Measurements from ENCODE around the gene EXT2. TPM values are rescaled to one million over a fixed set of nuclear protein-coding genes. Genes with fewer than 3 reads are reported as not detected.

Gene EXT2
- total and polyA plus RNA-seq, 10 of the 15 experiments (the other 5 are each of a cell fraction or from before 2014, with no cell fraction given), result 3.8 to 31.4 (median 17.9) TPM

GRCh38 chr11:44208976-44209603, 113.6 kb downstream of the EXT2 start (continued):
- TF ChIP-seq, protein P1, sequence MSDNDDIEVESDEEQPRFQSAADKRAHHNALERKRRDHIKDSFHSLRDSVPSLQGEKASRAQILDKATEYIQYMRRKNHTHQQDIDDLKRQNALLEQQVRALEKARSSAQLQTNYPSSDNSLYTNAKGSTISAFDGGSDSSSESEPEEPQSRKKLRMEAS (IDR thresholded peaks at IDR 0.05; ENCODE audit: low read depth, low read length), result no peak
- TF ChIP-seq KAT2A (conservative IDR thresholded peaks at IDR 0.05; ENCODE audit: control insufficient read depth, low read depth, low read length) (no peak), SKIL (IDR thresholded peaks at IDR 0.05; ENCODE audit: low read depth, poor library complexity, severe bottlenecking) (no peak)

- DNase-seq (ENCODE audit: low read depth, low spot score) (no peak), FAIRE-seq (no peak), ATAC-seq (no peak)
- in situ Hi-C loops (cut with MboI), result no loop called here
- no peak overlapping the region for H2AFZ ChIP-seq (ENCODE audit: control insufficient read depth, low read depth, low read length)
- ChIA-PET SMC1A (ENCODE audit: uncharacterized antibody, unreplicated experiment) (interaction anchor here (1.7 kb wide), 1 partner anchor 49 kb away, joined by 4 read pairs; no protein-coding TSS in a partner anchor), RAD21 (ENCODE audit: unreplicated experiment) (no interaction called here), POLR2A (no interaction called here), CTCF (no interaction called here)
- no peaks in the 10 kb centered on the region for H3K27me3 ChIP-seq (replicated peaks in 1 of 2; ENCODE audit: control insufficient read depth in 2 of 2, insufficient read depth in 2 of 2, low read length in 1 of 2)
- no peak overlapping the region for H3K27ac ChIP-seq (ENCODE audit: control insufficient read depth, insufficient read depth)
- no peaks in the 10 kb centered on the region for H3K79me2 ChIP-seq (ENCODE audit: control insufficient read depth, insufficient read depth, low read length)
- no peak overlapping the region for H3K4me2 ChIP-seq (ENCODE audit: control insufficient read depth, insufficient read depth)
- H3K4me1 ChIP-seq (ENCODE audit: control insufficient read depth, insufficient read depth, low read length), result no peaks in the 10 kb centered on the region
- H3K4me3 ChIP-seq, result no peak overlapping the region
- H4K20me1 ChIP-seq (ENCODE audit: control insufficient read depth, insufficient read depth), result no peaks in the 10 kb centered on the region
- WGBS (ENCODE audit: insufficient coverage, insufficient replicate concordance, low lambda C conversion rate, missing lambda C conversion rate), result 95% methylated on average over 6 of the region's 6 CpGs
- no TSS peak for BruUV-seq (replicated peaks)
- H3K9ac ChIP-seq (ENCODE audit: control insufficient read depth, insufficient read depth, low read length), result no peak overlapping the region
- intact Hi-C loops (cut with micrococcal nuclease; ENCODE audit: unreplicated experiment), result no loop called here
- no peaks in the 10 kb centered on the region for H3K9me3 ChIP-seq (replicated peaks; ENCODE audit: control insufficient read depth, insufficient read depth, low read length)
- peaks cover 0 to 6% of the 10 kb centered on the region in 2 experiments; a peak in 1 of 4 replicates for H3K36me3 ChIP-seq (ENCODE audit: control insufficient read depth in 2 of 2, insufficient read depth in 2 of 2, low read length in 1 of 2)
- TF ChIP-seq RB1 (IDR thresholded peaks at IDR 0.05; ENCODE audit: borderline replicate concordance) (no peak), SKIL (IDR thresholded peaks at IDR 0.05; ENCODE audit: low read depth, poor library complexity, severe bottlenecking) (no peak), RAD51 (IDR thresholded peaks at IDR 0.05) (no peak), ESRRA (IDR thresholded peaks at IDR 0.05; ENCODE audit: low read length) (no peak), SMC3 (IDR thresholded peaks at IDR 0.05; ENCODE audit: borderline replicate concordance, low read length) (no peak), MLLT1 (IDR thresholded peaks at IDR 0.05) (no peak)
- TF ChIP-seq, protein P2, sequence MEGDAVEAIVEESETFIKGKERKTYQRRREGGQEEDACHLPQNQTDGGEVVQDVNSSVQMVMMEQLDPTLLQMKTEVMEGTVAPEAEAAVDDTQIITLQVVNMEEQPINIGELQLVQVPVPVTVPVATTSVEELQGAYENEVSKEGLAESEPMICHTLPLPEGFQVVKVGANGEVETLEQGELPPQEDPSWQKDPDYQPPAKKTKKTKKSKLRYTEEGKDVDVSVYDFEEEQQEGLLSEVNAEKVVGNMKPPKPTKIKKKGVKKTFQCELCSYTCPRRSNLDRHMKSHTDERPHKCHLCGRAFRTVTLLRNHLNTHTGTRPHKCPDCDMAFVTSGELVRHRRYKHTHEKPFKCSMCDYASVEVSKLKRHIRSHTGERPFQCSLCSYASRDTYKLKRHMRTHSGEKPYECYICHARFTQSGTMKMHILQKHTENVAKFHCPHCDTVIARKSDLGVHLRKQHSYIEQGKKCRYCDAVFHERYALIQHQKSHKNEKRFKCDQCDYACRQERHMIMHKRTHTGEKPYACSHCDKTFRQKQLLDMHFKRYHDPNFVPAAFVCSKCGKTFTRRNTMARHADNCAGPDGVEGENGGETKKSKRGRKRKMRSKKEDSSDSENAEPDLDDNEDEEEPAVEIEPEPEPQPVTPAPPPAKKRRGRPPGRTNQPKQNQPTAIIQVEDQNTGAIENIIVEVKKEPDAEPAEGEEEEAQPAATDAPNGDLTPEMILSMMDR (IDR thresholded peaks at IDR 0.05 in 2 of 3, conservative IDR thresholded peaks at IDR 0.05 in 1 of 3; ENCODE audit: control insufficient read depth in 2 of 3, extremely low read depth in 1 of 3, insufficient read depth in 1 of 3, low read depth in 3 of 3, low read length in 3 of 3), result no peak
Measured at GRCh38 chr11:44212128-44212527, 116.7 kb downstream of the EXT2 start.

Measured in GM12878 (cell line).